Measurements from ENCODE around the gene CENPC. TPM values are rescaled to one million over a fixed set of nuclear protein-coding genes. Genes with fewer than 3 reads are reported as not detected.
"Not testable (repeated sequence)": the region's sequence is repeated elsewhere in the genome, so short reads cannot be mapped to it uniquely, and the experiment has no call there.

CENPC gene
- total RNA-seq, 1 donor from 2014 or later = 28.4 TPM

GRCh38 chr4:67535280-67535840 is 9.9 kb downstream of the CENPC start:
- TF ChIP-seq CTCF (IDR thresholded peaks at IDR 0.05; ENCODE audit: unreplicated experiment) = no peak
- H3K27me3 Mint-ChIP-seq (ENCODE audit: low read depth) = no peaks in the 10 kb centered on the region
- H3K4me3 Mint-ChIP-seq = no peak overlapping the region
- peaks cover 11% of the 10 kb centered on the region for H3K9me3 Mint-ChIP-seq
- H3K4me1 Mint-ChIP-seq = no peaks in the 10 kb centered on the region
- H3K36me3 Mint-ChIP-seq = peaks cover 56% of the 10 kb centered on the region
- no peak for DNase-seq (ENCODE audit: low spot score in 2 of 2, unreplicated experiment in 2 of 2)
- no peak overlapping the region for H3K27ac Mint-ChIP-seq

DNA sequence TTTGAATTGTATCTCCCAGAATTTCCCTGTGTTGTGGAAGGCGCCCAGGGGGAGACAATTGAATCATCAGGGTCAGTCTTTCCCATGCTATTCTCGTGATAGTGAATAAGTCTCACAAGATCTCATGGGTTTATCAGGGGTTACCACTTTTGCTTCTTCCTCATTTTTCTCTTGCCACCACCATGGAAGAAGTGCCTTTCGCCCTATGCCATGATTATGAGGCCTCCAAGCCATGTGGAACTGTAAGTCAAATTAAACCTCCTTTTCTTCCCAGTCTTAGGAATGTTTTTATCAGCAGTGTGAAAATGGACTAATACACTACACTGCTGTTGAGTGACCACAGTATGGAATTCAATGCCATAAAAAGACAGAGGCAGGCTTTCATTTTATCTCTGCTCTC is 12.2 kb downstream of the CENPC start:
- Mint-ChIP-seq H3K9me3 (peaks cover 11% of the 10 kb centered on the region), H3K4me1 (no peaks in the 10 kb centered on the region), H3K27ac (no peak overlapping the region), H3K27me3 (ENCODE audit: low read depth) (no peaks in the 10 kb centered on the region), H3K36me3 (peaks cover 48% of the 10 kb centered on the region), H3K4me3 (no peak overlapping the region)
- DNase-seq (ENCODE audit: low spot score in 2 of 2, unreplicated experiment in 2 of 2) = no peak
- no peak for TF ChIP-seq CTCF (IDR thresholded peaks at IDR 0.05; ENCODE audit: unreplicated experiment)

DNA sequence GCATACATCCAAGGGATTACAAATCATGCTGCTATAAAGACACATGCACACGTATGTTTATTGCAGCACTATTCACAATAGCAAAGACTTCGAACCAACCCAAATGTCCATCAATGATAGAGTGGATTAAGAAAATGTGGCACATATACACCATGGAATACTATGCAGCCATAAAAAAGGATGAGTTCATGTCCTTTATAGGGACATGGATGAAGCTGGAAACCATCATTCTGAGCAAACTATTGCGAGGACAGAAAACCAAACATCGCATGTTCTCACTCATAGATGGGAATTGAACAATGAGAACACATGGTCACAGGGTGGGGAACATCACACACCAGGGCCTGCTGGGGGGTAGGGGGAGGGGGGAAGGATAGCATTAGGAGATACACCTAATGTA is 12.9 kb downstream of the CENPC start:
- Mint-ChIP-seq H3K36me3 (peaks cover 45% of the 10 kb centered on the region), H3K9me3 (peaks cover 11% of the 10 kb centered on the region)
- H3K4me3 Mint-ChIP-seq; H3K27ac Mint-ChIP-seq; H3K4me1 Mint-ChIP-seq; H3K27me3 Mint-ChIP-seq (ENCODE audit: low read depth); DNase-seq (ENCODE audit: low spot score in 2 of 2, unreplicated experiment in 2 of 2): not testable (repeated sequence)

GRCh38 chr4:67531379-67531962 is 13.8 kb downstream of the CENPC start:
- peaks cover 49% of the 10 kb centered on the region for H3K36me3 Mint-ChIP-seq
- no peaks in the 10 kb centered on the region for H3K4me1 Mint-ChIP-seq
- no peak overlapping the region for H3K27ac Mint-ChIP-seq
- no peak overlapping the region for H3K4me3 Mint-ChIP-seq
- DNase-seq (ENCODE audit: low spot score in 2 of 2, unreplicated experiment in 2 of 2) = no peak
- H3K27me3 Mint-ChIP-seq (ENCODE audit: low read depth) = no peaks in the 10 kb centered on the region
- no peak for TF ChIP-seq CTCF (IDR thresholded peaks at IDR 0.05; ENCODE audit: unreplicated experiment)
- peaks cover 11% of the 10 kb centered on the region for H3K9me3 Mint-ChIP-seq

DNA sequence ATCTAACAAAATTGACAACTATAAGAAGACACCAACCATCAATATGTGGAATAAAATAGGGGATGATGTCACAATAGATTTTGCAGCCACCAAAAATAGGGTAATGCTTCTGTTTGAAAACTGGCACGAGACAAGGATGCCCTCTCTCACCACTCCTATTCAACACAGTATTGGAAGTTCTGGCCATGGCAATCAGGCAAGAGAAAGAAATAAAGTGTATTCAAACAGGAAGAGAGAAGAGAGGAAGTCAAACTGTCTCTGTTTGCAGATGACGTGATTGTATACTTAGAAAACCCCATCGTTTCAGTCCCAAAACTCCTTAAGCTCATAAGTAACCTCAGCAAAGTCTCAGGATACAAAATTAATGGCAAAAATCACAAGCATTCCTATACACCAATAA is 21.2 kb downstream of the CENPC start:
- not testable (repeated sequence) for H3K27ac Mint-ChIP-seq; H3K4me3 Mint-ChIP-seq; H3K27me3 Mint-ChIP-seq (ENCODE audit: low read depth); DNase-seq (ENCODE audit: low spot score in 2 of 2, unreplicated experiment in 2 of 2); H3K4me1 Mint-ChIP-seq
- Mint-ChIP-seq H3K36me3 (peaks cover 37% of the 10 kb centered on the region), H3K9me3 (peaks cover 15% of the 10 kb centered on the region)

DNA sequence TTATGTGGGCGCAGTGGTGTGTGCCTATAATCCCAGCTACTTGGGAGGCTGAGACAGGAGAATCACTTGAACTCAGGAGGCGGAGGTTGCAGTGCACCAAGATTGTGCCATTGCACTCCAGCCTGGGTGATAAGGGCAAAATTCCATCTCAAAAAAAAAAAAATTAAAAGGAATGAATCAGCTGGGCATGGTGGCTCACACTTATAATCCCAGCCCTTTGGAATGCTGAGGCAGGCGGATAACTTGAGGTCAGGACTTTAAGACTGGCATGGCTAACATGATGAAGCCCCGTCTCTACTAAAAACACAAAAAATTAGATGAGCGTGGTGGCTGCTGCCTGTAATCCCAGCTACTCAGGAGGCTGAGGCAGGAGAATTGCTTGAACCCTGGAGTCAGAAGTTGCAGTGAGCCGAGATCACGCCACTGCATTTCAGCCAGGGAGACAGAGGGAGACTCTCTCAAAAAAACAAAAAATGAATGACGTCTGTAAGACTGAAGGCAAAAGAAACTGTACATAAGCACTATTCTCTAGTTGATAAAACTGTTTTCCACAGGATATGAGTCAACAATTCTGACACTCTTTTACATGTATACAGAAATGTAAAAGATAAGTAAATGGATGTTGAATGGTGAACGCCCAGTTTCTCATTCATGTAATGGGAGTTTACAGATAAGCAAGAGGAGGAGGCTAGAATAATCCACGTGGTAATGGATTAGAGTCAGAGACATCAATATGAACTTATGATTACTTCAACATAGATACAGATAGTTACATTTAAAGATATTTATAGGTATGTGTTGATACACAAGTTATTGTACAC is 22.2 kb downstream of the CENPC start:
- H3K36me3 Mint-ChIP-seq = peaks cover 42% of the 10 kb centered on the region
- H3K9me3 Mint-ChIP-seq = peaks cover 15% of the 10 kb centered on the region
- no peak for DNase-seq (ENCODE audit: low spot score in 2 of 2, unreplicated experiment in 2 of 2)
- no peak overlapping the region for H3K27ac Mint-ChIP-seq
- no peaks in the 10 kb centered on the region for H3K27me3 Mint-ChIP-seq (ENCODE audit: low read depth)
- no peak for TF ChIP-seq CTCF (IDR thresholded peaks at IDR 0.05; ENCODE audit: unreplicated experiment)
- H3K4me3 Mint-ChIP-seq = no peak overlapping the region
- no peaks in the 10 kb centered on the region for H3K4me1 Mint-ChIP-seq
